Effector memory CD8-positive, alpha-beta T cell (primary cell): ENCODE data around the gene ZFHX2.
A peak's percentile ranks its signal among the peaks of the same experiment; 100 is the strongest.

ENCODE experiments used
- ATAC-seq: fragments of 150-1000 bp; cut with Tn5 transposase; replicated peaks from 2 replicates; pipeline ENCODE4 v1.10.0; 2021; ENCODE audit warnings: mild to moderate bottlenecking, moderate library complexity
- DNase-seq, 3 experiments: peaks; one replicate each; pipeline ENCODE4 v3.0.0; 2021
- H3K27ac Mint-ChIP-seq, 2 donors: one replicate each; pipeline ENCODE4 v1.8.0; 2022; ENCODE audit warnings: mild to moderate bottlenecking in 2 of 2, mixed read lengths in 2 of 2, moderate library complexity in 2 of 2
- H3K27me3 Mint-ChIP-seq, 2 donors: one replicate each; pipeline ENCODE4 v1.8.0; 2022; ENCODE audit warnings: mixed read lengths in 2 of 2
- H3K36me3 Mint-ChIP-seq: one replicate; pipeline ENCODE4 v1.8.0; 2022; ENCODE audit warnings: mild to moderate bottlenecking, moderate library complexity, mixed read lengths; ENCODE audit not compliant: insufficient read depth
- H3K4me1 Mint-ChIP-seq, 2 donors: one replicate each; pipeline ENCODE4 v1.8.0; 2022; ENCODE audit warnings: low read depth in 2 of 2, mixed read lengths in 2 of 2
- H3K4me3 Mint-ChIP-seq, 2 donors: one replicate each; pipeline ENCODE4 v1.8.0; 2022; ENCODE audit warnings: mild to moderate bottlenecking in 2 of 2, mixed read lengths in 2 of 2, moderate library complexity in 2 of 2
- H3K9me3 Mint-ChIP-seq, 2 donors: one replicate each; pipeline ENCODE4 v1.8.0; 2022; ENCODE audit warnings: mixed read lengths in 2 of 2

Gene ZFHX2

DNA sequence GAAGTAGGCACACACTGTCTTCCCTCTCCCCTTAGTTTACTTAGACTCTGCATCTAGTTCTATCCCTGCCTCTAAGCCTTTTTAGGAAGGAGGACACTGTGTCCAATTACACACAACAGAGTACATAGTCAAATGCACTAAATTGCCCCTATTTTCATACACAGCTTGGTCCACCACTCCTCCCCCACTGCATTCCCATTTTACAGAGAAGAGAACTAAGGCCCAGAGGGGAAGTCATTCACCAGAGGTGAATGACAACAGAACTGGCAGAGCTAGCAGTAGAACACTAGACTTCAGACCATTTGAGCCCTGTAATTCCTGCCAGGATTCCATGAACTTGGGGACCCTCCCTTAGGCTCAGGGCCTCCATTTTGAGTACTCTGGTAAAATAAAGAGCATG is 28.2 kb upstream of the ZFHX2 start:
- H3K9me3 Mint-ChIP-seq, result no peaks in the 10 kb centered on the region

DNA sequence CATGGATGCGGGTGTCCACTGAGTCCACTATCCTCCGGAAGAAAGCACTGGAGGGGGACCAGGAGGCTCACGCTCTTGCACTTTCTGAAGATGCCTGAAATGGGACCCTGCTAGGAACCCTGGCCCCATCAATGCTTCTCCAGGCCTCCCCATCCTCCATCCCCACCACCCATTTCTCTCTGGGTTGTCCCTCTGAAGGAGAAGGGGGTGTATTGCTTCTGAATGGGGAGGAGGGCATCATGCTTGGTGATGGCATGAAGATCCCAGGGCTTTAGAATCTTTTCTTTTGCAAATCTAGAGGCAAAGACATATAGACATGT is 27.7 kb upstream of the ZFHX2 start:
- Mint-ChIP-seq H3K27me3 (peaks cover 45 to 85% of the 10 kb centered on the region in 2 donors), H3K4me1 (peaks cover 11 to 16% of the 10 kb centered on the region in 2 donors), H3K4me3 (no peak overlapping the region), H3K36me3 (no peaks in the 10 kb centered on the region), H3K9me3 (no peaks in the 10 kb centered on the region), H3K27ac (no peak overlapping the region)
- DNase-seq (no peak), ATAC-seq (no peak)

More for the DNA sequence above, 28.2 kb upstream of the ZFHX2 start:
- no peak overlapping the region for H3K27ac Mint-ChIP-seq
- no peak for DNase-seq
- H3K36me3 Mint-ChIP-seq, result no peaks in the 10 kb centered on the region
- H3K4me1 Mint-ChIP-seq, result peaks cover 11 to 16% of the 10 kb centered on the region in 2 donors
- no peak overlapping the region for H3K4me3 Mint-ChIP-seq
- no peak for ATAC-seq
- H3K27me3 Mint-ChIP-seq, result peaks cover 42 to 85% of the 10 kb centered on the region in 2 donors

DNA sequence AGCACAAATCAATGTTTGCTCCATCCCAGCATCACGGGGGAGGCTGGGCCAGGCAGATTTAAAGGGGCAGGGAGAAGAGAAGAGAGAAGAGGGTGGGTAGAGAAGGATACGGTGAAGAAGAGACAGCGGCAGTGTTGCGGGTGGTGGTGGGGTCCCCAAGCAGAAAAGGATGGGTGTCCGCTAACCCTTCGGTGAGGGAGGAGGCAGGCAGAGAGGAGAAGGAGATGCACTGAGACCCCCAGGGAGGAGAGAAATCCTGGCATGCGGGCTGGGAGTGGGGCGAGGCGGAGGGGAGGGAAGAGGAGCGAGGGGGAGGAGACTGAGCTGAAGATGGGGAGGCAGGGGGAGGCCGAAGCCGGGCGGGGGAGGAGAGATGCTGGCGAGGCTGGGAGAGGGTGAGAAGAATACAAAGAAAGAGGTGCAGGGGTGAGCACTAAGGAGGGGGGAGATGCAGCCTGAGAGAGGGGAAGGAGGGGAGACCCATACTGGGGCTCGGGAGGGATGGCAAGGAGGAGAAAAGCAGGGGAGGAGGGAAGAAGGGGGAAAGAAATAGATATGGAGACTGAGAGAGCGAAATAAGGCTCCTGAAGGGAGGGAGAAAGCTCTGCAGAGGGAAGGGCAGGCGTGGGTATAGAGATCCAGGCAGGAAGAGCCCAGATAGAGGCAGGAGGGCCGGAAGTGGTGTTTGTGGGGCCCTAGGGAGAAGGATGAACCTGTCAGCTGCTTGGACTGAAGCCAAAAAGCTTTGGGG is 27.2 kb upstream of the ZFHX2 start, which contains the start of gene JPH4:
Gene JPH4 (minus strand): TSS at position 231 of the 751 bp plus-strand sequence. CDS start 1,337 bp downstream, outside the sequence.
- Mint-ChIP-seq H3K36me3 (no peaks in the 10 kb centered on the region), H3K27me3 (peaks cover 45 to 84% of the 10 kb centered on the region in 2 donors), H3K4me3 (peak within 1 kb of the TSS in 1 of 2 donors; percentile 65), H3K9me3 (no peaks in the 10 kb centered on the region), H3K4me1 (peaks cover 11 to 16% of the 10 kb centered on the region in 2 donors), H3K27ac (no peak within 1 kb of the TSS)
- ATAC-seq, result no peak
- DNase-seq, result no peak

DNA sequence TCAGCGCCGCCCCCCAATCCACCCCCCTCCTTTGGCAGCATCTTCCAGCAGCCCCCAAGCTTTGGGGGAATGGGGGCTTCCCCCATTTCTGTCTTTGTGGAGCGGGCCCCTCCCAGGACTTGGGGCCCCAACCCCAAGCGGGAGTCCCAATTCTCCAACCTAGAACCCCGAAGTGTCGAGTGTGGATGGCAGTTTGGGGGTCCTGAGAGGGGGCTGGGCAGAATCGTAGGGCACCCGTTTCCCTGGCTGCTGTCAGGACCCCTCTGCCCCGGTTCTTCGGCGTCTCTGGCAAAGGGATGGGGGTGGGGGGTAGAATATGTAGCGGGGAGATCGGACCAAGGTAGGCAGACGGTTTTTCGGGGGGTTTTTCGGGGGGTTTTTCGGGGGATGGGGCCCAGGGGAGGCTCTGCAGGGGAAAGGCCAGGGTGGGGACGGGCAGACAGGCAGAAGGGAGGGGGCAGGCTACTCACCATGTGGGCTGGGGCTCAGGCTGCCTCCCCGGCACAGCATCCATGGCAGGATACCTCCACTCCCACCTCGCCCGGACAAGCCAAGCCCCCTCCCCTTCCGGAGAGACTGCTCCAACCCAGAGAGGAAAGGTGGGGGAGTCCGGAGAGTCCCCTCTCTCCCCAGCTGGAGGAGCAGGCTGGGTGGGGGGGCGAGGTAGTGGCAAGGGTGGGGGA is 26.3 kb upstream of the ZFHX2 start:
- H3K27ac Mint-ChIP-seq, result no peak overlapping the region
- peaks cover 48 to 91% of the 10 kb centered on the region in 2 donors for H3K27me3 Mint-ChIP-seq
- DNase-seq (no peak), ATAC-seq (peak; percentile 9)
- peaks cover 11 to 16% of the 10 kb centered on the region in 2 donors for H3K4me1 Mint-ChIP-seq
- H3K36me3 Mint-ChIP-seq, result no peaks in the 10 kb centered on the region
- no peaks in the 10 kb centered on the region for H3K9me3 Mint-ChIP-seq
- H3K4me3 Mint-ChIP-seq, result peak overlapping the region in 1 of 2 donors; percentile 65

DNA sequence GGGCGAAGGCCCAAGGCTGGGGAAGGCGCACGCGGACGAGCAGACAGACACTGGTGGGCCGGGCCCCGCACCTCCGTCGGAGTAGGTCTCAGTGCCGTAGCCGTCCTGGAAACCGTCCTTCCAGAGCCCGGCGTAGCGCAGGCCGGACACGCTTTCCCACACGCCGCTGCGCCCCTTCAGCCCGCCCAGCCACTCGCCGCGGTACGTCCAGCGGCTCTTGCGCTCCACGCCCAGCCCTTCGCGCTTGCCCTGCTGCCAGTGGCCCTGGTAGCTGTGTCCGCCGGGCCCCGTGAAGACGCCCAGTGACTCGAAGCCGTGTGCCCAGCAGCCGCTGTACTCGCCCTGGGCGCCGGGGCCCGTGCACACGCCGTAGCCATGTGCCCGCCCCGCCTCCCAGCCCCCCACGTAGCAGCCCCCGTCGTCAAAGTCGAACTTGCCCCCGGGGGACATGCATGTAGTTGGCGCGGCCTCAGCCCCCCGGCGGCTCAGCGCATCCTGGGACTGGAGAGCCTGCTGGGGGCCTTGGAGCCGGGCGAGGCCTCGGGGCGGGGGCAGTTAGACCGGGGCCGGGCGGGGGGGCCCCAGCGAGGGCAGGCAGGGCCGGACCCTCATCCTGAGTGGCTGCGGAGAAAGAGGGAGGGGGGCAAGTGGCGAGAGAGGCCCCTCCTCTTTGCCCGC is 25.6 kb upstream of the ZFHX2 start:
- DNase-seq (no peak), ATAC-seq (peak; percentile 44)
- peaks cover 11 to 16% of the 10 kb centered on the region in 2 donors for H3K4me1 Mint-ChIP-seq
- H3K36me3 Mint-ChIP-seq, result no peaks in the 10 kb centered on the region
- peak overlapping the region; percentile 27 to 90 for H3K27ac Mint-ChIP-seq
- H3K4me3 Mint-ChIP-seq, result peak overlapping the region; percentile 65 to 73
- H3K27me3 Mint-ChIP-seq, result peaks cover 48 to 91% of the 10 kb centered on the region in 2 donors
- H3K9me3 Mint-ChIP-seq, result no peaks in the 10 kb centered on the region

DNA sequence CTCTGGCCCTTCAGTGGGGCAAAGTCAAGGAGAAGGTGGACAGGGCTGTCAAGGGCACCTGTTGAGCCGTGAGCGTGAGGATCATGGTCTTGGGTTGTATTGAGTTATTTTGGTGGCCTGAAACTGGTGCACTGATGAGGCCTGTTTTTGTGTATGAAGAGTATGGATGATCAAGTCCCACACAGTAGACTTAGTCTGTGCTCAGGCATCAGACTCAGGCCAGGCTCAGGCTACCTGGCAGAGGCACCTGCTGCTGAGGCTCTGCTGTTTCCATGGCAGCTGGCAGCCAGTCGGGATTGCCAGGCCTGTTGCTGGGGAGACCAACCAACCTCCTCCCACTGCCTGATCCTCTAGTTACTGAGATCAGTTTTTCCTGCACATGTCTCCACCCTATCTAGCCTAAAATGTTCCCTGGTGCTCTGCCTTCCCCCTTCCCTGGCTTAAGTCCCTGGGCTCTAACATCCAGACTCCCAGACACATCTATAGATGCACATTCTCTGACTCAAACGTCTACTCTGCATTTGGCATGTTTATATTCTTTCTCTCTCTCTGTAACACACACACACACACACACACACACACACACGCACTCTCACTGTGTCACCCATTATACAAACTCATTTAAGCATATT is 21.9 kb upstream of the ZFHX2 start:
- Mint-ChIP-seq H3K27me3 (peaks cover 41 to 73% of the 10 kb centered on the region in 2 donors), H3K9me3 (no peaks in the 10 kb centered on the region), H3K27ac (no peak overlapping the region), H3K4me3 (no peak overlapping the region), H3K4me1 (peaks cover 12 to 13% of the 10 kb centered on the region in 2 donors), H3K36me3 (peaks cover 4% of the 10 kb centered on the region)
- ATAC-seq, result no peak
- no peak for DNase-seq

DNA sequence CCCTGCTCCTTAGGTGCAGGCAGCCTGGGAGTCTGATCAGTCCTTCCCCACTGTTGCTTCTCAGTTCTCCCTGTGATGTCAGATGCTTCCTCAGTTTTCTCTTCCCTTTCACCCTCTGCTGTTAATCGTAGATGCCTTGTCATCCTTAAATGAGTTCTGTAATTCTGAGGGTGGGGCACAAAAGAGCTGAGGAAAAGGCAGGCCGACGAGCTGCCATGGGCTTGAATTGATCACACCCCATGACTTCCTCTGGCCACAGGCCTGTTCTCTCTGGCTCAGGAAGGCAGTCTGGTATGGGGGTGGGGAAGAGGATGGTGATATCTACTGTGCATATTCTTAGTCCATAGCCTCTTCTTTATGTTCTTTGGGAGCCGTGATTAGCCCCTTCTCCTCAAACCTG is 21.3 kb upstream of the ZFHX2 start:
- no peak for ATAC-seq

DNA sequence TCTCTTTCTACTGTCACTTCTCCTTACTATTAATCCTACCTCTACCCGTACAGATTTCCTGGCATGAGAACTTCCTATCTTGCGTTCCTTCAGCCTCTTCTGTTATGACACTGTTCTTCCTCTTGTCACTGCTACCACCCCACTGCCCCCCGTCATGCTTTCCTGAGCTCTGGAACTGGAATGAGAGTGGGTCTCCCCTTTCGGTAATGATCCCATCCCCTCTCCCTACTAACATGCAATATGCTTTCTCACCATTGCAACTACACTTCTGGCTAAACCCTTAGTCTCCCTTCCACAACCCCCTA is 20.9 kb upstream of the ZFHX2 start:
- Mint-ChIP-seq H3K27me3 (peaks cover 31 to 62% of the 10 kb centered on the region in 2 donors), H3K27ac (no peak overlapping the region), H3K4me3 (no peak overlapping the region), H3K36me3 (peaks cover 10% of the 10 kb centered on the region), H3K4me1 (peaks cover 19 to 21% of the 10 kb centered on the region in 2 donors), H3K9me3 (no peaks in the 10 kb centered on the region)
- ATAC-seq, result no peak
- no peak for DNase-seq

More for the DNA sequence above, 21.3 kb upstream of the ZFHX2 start:
- Mint-ChIP-seq H3K36me3 (peaks cover 7% of the 10 kb centered on the region), H3K9me3 (no peaks in the 10 kb centered on the region), H3K4me3 (no peak overlapping the region), H3K4me1 (peaks cover 17% of the 10 kb centered on the region in 2 donors), H3K27ac (no peak overlapping the region), H3K27me3 (peaks cover 34 to 66% of the 10 kb centered on the region in 2 donors)
- DNase-seq, result no peak

DNA sequence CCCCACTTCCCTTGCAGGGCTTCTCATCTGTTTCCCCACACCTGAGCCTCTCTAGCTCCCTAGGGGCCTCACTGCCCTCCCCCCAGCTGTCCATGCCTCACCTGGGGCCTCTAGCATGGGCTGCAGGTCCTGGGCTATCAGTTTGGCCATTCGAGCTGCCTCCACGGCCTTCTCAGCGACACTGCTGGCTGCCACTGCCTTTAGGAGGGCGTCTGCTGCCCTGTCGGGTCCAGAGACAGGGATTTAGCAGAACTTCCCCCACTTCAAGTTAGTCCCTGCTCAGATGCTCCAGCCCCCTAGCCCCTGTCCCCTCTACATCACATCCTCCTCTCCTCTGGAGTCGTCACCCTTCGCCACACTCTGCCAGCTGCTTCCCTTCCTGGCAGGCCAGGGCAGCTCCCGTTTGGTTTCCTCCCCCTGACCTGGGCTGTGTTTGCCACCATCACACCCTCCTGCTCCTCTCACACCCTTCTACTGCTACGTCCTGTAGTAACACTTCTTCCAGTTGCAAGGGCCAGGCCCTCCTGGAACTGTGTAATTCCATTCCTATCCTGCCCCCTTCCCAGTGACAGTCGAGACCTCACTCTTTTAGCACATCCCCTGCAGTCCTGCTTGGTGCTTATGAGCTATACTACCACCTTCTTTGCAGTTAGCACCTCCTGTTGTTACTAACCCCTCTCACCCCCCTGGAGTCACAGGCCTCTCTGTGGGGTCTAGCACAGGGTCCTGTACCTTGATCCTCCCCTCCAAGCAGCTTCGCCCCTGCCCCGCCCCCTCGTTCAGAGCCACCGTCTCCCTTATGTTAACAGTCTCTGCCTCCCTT is 20.3 kb upstream of the ZFHX2 start:
- ATAC-seq, result no peak
- DNase-seq, result no peak
- peaks cover 27 to 57% of the 10 kb centered on the region in 2 donors for H3K27me3 Mint-ChIP-seq
- peaks cover 23 to 25% of the 10 kb centered on the region in 2 donors for H3K4me1 Mint-ChIP-seq
- no peak overlapping the region for H3K4me3 Mint-ChIP-seq
- no peak overlapping the region for H3K27ac Mint-ChIP-seq
- no peaks in the 10 kb centered on the region for H3K9me3 Mint-ChIP-seq
- peaks cover 15% of the 10 kb centered on the region for H3K36me3 Mint-ChIP-seq

DNA sequence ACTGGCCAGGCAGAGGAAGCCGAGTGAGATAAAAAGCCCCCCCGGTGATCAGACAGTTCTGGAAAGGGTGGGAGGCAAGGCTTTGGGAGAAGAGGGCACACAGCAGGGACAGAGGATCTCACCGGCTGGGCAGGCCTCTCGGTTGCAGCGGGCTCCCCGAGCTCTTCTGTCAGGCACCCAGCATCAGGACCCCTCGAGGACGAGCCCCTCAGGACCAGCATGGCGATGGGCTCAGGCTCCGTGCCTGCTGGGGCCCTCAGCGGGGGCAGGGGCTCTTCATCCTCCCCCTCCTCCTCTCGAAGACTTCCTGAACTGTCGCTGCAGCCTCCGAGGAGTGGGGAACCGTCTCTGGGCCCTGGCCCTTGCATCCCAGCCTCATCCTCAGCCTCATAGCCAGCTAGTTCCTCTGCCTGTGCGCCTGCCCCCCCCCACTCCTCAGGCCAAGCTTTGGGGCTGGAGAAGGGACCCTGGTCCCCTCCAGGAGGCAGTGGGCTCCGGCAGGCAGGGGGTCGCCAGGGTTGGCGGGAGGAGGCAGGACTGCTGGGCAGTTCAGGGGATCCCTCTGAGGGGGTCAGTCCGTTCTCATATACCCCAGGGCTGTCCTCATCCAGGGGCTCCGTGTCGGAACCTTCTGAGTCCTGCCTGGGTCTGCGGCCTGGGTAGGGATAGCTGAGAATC is 19.4 kb upstream of the ZFHX2 start:
- DNase-seq, result no peak
- Mint-ChIP-seq H3K36me3 (peaks cover 15% of the 10 kb centered on the region), H3K4me1 (peaks cover 21 to 25% of the 10 kb centered on the region in 2 donors), H3K27ac (no peak overlapping the region), H3K9me3 (no peaks in the 10 kb centered on the region), H3K27me3 (peaks cover 19 to 47% of the 10 kb centered on the region in 2 donors), H3K4me3 (no peak overlapping the region)
- no peak for ATAC-seq

DNA sequence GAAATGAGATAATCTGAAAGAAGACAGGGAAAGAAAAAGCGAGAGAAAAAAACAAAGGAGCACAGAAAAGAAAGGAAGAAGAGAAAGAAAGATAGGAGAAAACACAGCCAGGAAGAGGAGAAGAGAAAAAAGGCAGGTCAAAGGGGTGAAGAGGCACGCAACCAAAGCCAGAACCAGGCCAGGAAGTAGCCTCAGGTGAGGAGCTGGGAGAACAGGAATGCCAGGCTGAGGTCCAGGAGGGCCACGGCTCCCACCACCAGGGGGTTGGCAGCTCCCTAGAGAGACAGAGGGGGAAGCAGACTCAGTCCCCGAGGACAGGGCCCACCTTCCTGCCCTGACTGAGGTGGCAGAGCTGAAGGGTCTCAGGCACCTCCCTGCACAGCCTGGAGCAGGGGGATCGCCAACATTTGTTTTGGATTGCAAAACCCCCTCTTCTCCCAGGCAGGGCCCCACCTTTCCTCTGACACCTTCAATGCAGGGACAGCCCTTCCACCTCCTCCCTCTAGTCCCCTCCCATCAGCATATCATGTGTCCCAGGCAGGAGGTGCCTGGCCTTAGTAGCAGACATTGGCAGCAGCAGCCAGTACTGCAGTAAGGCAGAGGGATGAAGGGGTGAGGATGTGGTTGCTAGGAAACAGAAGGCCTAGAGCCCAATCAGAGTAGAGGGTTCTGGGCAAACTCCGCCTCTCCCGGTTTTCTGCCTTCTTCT is 18.0 kb upstream of the ZFHX2 start:
- Mint-ChIP-seq H3K4me1 (peaks cover 24 to 25% of the 10 kb centered on the region in 2 donors), H3K9me3 (no peaks in the 10 kb centered on the region), H3K36me3 (peaks cover 21% of the 10 kb centered on the region), H3K4me3 (no peak overlapping the region), H3K27ac (no peak overlapping the region), H3K27me3 (peaks cover 9 to 34% of the 10 kb centered on the region in 2 donors)
- DNase-seq, result no peak
- no peak for ATAC-seq
